ENCODE data around the gene RHBG. TPM values are rescaled to one million over a fixed set of nuclear protein-coding genes. Genes with fewer than 3 reads are reported as not detected.

The RHBG gene
- total RNA-seq, 1 experiment from 2014 or later: 5.7 TPM

GRCh38 chr1:156419854-156420204, 50.8 kb downstream of the RHBG start:
- ChIA-PET CTCF (interaction anchor here (1.1 to 1.9 kb wide), 4 partner anchors 18 to 37 kb away, joined by 3 to 9 read pairs (median 4); no protein-coding TSS in a partner anchor), POLR2A (interaction anchor here (0.9 kb wide), 1 partner anchor 10 kb away, joined by 3 read pairs; no protein-coding TSS in a partner anchor), RAD21 (ENCODE audit: low non-redundant PET in 1 of 2, low total read pairs in 2 of 2, uncharacterized antibody in 2 of 2, unreplicated experiment in 2 of 2) (interaction anchor here in 1 of 2 experiments (0.7 kb wide), 1 partner anchor 25 kb away, joined by 11 read pairs; no protein-coding TSS in a partner anchor)
- peaks cover 0 to 7% of the 10 kb centered on the region in 2 experiments; a peak in 1 of 4 replicates for H3K36me3 ChIP-seq (ENCODE audit: control insufficient read depth in 1 of 2, insufficient read depth in 2 of 2, low read length in 2 of 2)
- TF ChIP-seq SIN3A (IDR thresholded peaks at IDR 0.05; ENCODE audit: low read depth) (no peak), EZH2phosphoT487 (IDR thresholded peaks at IDR 0.05; ENCODE audit: borderline replicate concordance) (no peak), RAD21 (IDR thresholded peaks at IDR 0.05; ENCODE audit: low read depth) (no peak), ZFX (IDR thresholded peaks at IDR 0.05) (no peak), SRF (IDR thresholded peaks at IDR 0.05; ENCODE audit: low read depth) (no peak), SP1 (IDR thresholded peaks at IDR 0.05; ENCODE audit: low read depth) (no peak), ATF3 (IDR thresholded peaks at IDR 0.05) (no peak), YY1 (IDR thresholded peaks at IDR 0.05; ENCODE audit: extremely low read depth, insufficient replicate concordance, low read depth, low read length) (peak; percentile 18), POLR2A (IDR thresholded peaks at IDR 0.05; ENCODE audit: borderline replicate concordance, extremely low read depth, insufficient read depth, insufficient read length) (no peak), ELF1 (IDR thresholded peaks at IDR 0.05; ENCODE audit: borderline replicate concordance, low read depth) (no peak), CEBPB (IDR thresholded peaks at IDR 0.05; ENCODE audit: low read depth) (no peak), CBX3 (IDR thresholded peaks at IDR 0.05; ENCODE audit: low read depth) (no peak), TCF7L2 (IDR thresholded peaks at IDR 0.05; ENCODE audit: borderline replicate concordance, extremely low read depth, insufficient read depth, insufficient read length) (no peak), POLR2AphosphoS5 (IDR thresholded peaks at IDR 0.05; ENCODE audit: low read depth, low read length) (no peak; the same call in 1 of the 2 replicates), EZH2 (IDR thresholded peaks at IDR 0.05) (no peak), JUND (IDR thresholded peaks at IDR 0.05) (no peak)
- TF ChIP-seq, protein P1, sequence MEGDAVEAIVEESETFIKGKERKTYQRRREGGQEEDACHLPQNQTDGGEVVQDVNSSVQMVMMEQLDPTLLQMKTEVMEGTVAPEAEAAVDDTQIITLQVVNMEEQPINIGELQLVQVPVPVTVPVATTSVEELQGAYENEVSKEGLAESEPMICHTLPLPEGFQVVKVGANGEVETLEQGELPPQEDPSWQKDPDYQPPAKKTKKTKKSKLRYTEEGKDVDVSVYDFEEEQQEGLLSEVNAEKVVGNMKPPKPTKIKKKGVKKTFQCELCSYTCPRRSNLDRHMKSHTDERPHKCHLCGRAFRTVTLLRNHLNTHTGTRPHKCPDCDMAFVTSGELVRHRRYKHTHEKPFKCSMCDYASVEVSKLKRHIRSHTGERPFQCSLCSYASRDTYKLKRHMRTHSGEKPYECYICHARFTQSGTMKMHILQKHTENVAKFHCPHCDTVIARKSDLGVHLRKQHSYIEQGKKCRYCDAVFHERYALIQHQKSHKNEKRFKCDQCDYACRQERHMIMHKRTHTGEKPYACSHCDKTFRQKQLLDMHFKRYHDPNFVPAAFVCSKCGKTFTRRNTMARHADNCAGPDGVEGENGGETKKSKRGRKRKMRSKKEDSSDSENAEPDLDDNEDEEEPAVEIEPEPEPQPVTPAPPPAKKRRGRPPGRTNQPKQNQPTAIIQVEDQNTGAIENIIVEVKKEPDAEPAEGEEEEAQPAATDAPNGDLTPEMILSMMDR (IDR thresholded peaks at IDR 0.05 in 2 of 3, conservative IDR thresholded peaks at IDR 0.05 in 1 of 3; ENCODE audit: borderline replicate concordance in 1 of 3, insufficient read depth in 1 of 3, low read depth in 2 of 3, low read length in 2 of 3): peak in 2 of 3 experiments; percentile 44 to 52; a peak in 4 of 6 replicates
- TF ChIP-seq, protein P2, sequence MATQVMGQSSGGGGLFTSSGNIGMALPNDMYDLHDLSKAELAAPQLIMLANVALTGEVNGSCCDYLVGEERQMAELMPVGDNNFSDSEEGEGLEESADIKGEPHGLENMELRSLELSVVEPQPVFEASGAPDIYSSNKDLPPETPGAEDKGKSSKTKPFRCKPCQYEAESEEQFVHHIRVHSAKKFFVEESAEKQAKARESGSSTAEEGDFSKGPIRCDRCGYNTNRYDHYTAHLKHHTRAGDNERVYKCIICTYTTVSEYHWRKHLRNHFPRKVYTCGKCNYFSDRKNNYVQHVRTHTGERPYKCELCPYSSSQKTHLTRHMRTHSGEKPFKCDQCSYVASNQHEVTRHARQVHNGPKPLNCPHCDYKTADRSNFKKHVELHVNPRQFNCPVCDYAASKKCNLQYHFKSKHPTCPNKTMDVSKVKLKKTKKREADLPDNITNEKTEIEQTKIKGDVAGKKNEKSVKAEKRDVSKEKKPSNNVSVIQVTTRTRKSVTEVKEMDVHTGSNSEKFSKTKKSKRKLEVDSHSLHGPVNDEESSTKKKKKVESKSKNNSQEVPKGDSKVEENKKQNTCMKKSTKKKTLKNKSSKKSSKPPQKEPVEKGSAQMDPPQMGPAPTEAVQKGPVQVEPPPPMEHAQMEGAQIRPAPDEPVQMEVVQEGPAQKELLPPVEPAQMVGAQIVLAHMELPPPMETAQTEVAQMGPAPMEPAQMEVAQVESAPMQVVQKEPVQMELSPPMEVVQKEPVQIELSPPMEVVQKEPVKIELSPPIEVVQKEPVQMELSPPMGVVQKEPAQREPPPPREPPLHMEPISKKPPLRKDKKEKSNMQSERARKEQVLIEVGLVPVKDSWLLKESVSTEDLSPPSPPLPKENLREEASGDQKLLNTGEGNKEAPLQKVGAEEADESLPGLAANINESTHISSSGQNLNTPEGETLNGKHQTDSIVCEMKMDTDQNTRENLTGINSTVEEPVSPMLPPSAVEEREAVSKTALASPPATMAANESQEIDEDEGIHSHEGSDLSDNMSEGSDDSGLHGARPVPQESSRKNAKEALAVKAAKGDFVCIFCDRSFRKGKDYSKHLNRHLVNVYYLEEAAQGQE (IDR thresholded peaks at IDR 0.05; ENCODE audit: low read depth): no peak
- DNase-seq (ENCODE audit: low read depth, low spot score) (no peak), ATAC-seq (peak; percentile 39)
- peak overlapping the region; percentile 82 for H3K4me2 ChIP-seq (ENCODE audit: low read length)
- no peaks in the 10 kb centered on the region for H4K20me1 ChIP-seq (ENCODE audit: insufficient read depth)
- H3K27me3 ChIP-seq (ENCODE audit: insufficient read depth, low read length): no peaks in the 10 kb centered on the region
- no peak overlapping the region for H2AFZ ChIP-seq (ENCODE audit: low read depth, low read length, poor library complexity, severe bottlenecking)
- no peaks in the 10 kb centered on the region for H3K9me2 ChIP-seq (ENCODE audit: insufficient read depth)
- peak overlapping the region; percentile 76; the same call in 1 of the 2 replicates for H3K27ac ChIP-seq (ENCODE audit: low read depth, low read length)
- H3K4me3 ChIP-seq (replicated peaks in 1 of 2; ENCODE audit: low read depth in 1 of 2, low read length in 2 of 2): peak overlapping the region; percentile 69 to 73
- H3K9me3 ChIP-seq (ENCODE audit: control insufficient read depth in 1 of 2, insufficient read depth in 1 of 2, low read depth in 1 of 2, low read length in 2 of 2): no peaks in the 10 kb centered on the region
- H3K79me2 ChIP-seq (ENCODE audit: insufficient read depth, low read length): peaks cover 54% of the 10 kb centered on the region
- H3K4me1 ChIP-seq (ENCODE audit: control insufficient read depth in 1 of 2, insufficient read depth in 2 of 2, low read length in 2 of 2): peaks cover 10 to 46% of the 10 kb centered on the region in 2 experiments; a peak in 3 of 4 replicates
- intact Hi-C loops (cut with micrococcal nuclease): no loop called here
- BruUV-seq (replicated peaks): no TSS peak
- H3K9ac ChIP-seq (ENCODE audit: low read length): peak overlapping the region; percentile 86
